ENCODE data around the gene VEZT. TPM values are rescaled to one million over a fixed set of nuclear protein-coding genes. Genes with fewer than 3 reads are reported as not detected.

VEZT gene
- total RNA-seq, 1 experiment from 2014 or later = 77.4 TPM

GRCh38 chr12:95337146-95337545, 119.5 kb downstream of the VEZT start:
- no peaks in the 10 kb centered on the region for H3K27me3 Mint-ChIP-seq (ENCODE audit: insufficient read depth, unreplicated experiment)
- POLR2A ChIA-PET = no interaction called here
- DNase-seq = no peak
- TF ChIP-seq, protein P1, sequence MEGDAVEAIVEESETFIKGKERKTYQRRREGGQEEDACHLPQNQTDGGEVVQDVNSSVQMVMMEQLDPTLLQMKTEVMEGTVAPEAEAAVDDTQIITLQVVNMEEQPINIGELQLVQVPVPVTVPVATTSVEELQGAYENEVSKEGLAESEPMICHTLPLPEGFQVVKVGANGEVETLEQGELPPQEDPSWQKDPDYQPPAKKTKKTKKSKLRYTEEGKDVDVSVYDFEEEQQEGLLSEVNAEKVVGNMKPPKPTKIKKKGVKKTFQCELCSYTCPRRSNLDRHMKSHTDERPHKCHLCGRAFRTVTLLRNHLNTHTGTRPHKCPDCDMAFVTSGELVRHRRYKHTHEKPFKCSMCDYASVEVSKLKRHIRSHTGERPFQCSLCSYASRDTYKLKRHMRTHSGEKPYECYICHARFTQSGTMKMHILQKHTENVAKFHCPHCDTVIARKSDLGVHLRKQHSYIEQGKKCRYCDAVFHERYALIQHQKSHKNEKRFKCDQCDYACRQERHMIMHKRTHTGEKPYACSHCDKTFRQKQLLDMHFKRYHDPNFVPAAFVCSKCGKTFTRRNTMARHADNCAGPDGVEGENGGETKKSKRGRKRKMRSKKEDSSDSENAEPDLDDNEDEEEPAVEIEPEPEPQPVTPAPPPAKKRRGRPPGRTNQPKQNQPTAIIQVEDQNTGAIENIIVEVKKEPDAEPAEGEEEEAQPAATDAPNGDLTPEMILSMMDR (IDR thresholded peaks at IDR 0.05; ENCODE audit: insufficient read depth in 1 of 2, low read depth in 1 of 2, low read length in 1 of 2, severe bottlenecking in 1 of 2, unreplicated experiment in 1 of 2) = no peak
- H3K9me3 ChIP-seq = peaks cover 5% of the 10 kb centered on the region
- H3K4me3 ChIP-seq (ENCODE audit: low read depth, low read length) = no peak overlapping the region
- H3K27me3 ChIP-seq (replicated peaks; ENCODE audit: control insufficient read depth, insufficient read depth, low read length) = no peaks in the 10 kb centered on the region
- peaks cover 4% of the 10 kb centered on the region for H3K36me3 Mint-ChIP-seq (ENCODE audit: insufficient read depth, unreplicated experiment)
- CTCF ChIA-PET = interaction anchor here (0.6 to 1.5 kb wide), 4 partner anchors 88 to 220 kb away, joined by 3 to 9 read pairs (median 4); partner anchors contain the start of genes FGD6 and VEZT
- peaks cover 61% of the 10 kb centered on the region for H3K4me1 ChIP-seq
- intact Hi-C loops (cut with micrococcal nuclease; ENCODE audit: unreplicated experiment) = no loop called here
- BruUV-seq (replicated peaks) = no TSS peak
- H3K36me3 ChIP-seq (ENCODE audit: control insufficient read depth, insufficient read depth, low read length) = no peaks in the 10 kb centered on the region
- peaks cover 31% of the 10 kb centered on the region for H3K4me1 Mint-ChIP-seq (ENCODE audit: low read depth, unreplicated experiment)
- H3K27ac Mint-ChIP-seq (ENCODE audit: unreplicated experiment) = peak overlapping the region; percentile 82
- H3K4me3 Mint-ChIP-seq (ENCODE audit: unreplicated experiment) = no peak overlapping the region
- H3K9me3 Mint-ChIP-seq (ENCODE audit: unreplicated experiment) = peaks cover 20% of the 10 kb centered on the region

- intact Hi-C loops (cut with micrococcal nuclease; ENCODE audit: unreplicated experiment) = no loop called here
- Mint-ChIP-seq H3K27me3 (ENCODE audit: insufficient read depth, unreplicated experiment) (no peaks in the 10 kb centered on the region), H3K4me1 (ENCODE audit: low read depth, unreplicated experiment) (peaks cover 39% of the 10 kb centered on the region), H3K4me3 (ENCODE audit: unreplicated experiment) (no peak overlapping the region), H3K27ac (ENCODE audit: unreplicated experiment) (peak overlapping the region; percentile 21), H3K36me3 (ENCODE audit: insufficient read depth, unreplicated experiment) (peaks cover 4% of the 10 kb centered on the region), H3K9me3 (ENCODE audit: unreplicated experiment) (peaks cover 20% of the 10 kb centered on the region)
- POLR2A ChIA-PET = interaction anchor here (0.5 to 1.4 kb wide), 2 partner anchors 21 to 135 kb away, joined by 3 read pairs; partner anchors contain the start of gene METAP2
- DNase-seq = no peak
- peaks cover 58% of the 10 kb centered on the region for H3K4me1 ChIP-seq
- TF ChIP-seq, protein P1 (IDR thresholded peaks at IDR 0.05; ENCODE audit: insufficient read depth in 1 of 2, low read depth in 1 of 2, low read length in 1 of 2, severe bottlenecking in 1 of 2, unreplicated experiment in 1 of 2) = no peak
- no peak overlapping the region for H3K4me3 ChIP-seq (ENCODE audit: low read depth, low read length)
- BruUV-seq (replicated peaks) = no TSS peak
- H3K9me3 ChIP-seq = peaks cover 5% of the 10 kb centered on the region
- H3K27me3 ChIP-seq (replicated peaks; ENCODE audit: control insufficient read depth, insufficient read depth, low read length) = no peaks in the 10 kb centered on the region
- CTCF ChIA-PET = interaction anchor here (1.4 to 1.6 kb wide), 2 partner anchors 195 to 236 kb away, joined by 5 to 10 read pairs; no protein-coding TSS in a partner anchor
- H3K36me3 ChIP-seq (ENCODE audit: control insufficient read depth, insufficient read depth, low read length) = no peaks in the 10 kb centered on the region
Observed at GRCh38 chr12:95339086-95339788, 121.6 kb downstream of the VEZT start.

DNA sequence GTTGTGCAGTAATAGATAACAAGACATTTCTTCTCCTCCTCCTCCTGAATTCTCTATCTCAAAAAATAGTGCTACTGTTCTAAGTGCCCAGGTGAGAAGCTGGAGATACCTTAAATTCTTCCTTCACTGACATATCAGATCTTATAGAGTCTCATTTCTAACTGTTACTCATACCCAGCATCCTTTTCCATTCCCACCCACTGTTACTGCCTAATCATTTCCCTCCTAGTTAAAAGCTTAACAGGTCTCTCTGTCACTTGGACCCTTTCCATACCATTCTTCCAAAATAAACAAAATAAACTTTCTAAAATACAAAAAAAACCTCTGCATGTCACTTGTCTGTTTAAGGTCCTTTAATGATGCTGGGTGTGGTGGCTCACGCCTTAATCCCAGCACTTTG, 124.4 kb downstream of the VEZT start:
- BruUV-seq (replicated peaks) = no TSS peak
- ChIA-PET CTCF (interaction anchor here (0.6 kb wide), 1 partner anchor 82 kb away, joined by 3 read pairs; no protein-coding TSS in a partner anchor), POLR2A (no interaction called here)
- no peak overlapping the region for H3K4me3 Mint-ChIP-seq (ENCODE audit: unreplicated experiment)
- H3K27me3 Mint-ChIP-seq (ENCODE audit: insufficient read depth, unreplicated experiment) = no peaks in the 10 kb centered on the region
- H3K36me3 Mint-ChIP-seq (ENCODE audit: insufficient read depth, unreplicated experiment) = peaks cover 4% of the 10 kb centered on the region
- H3K4me1 ChIP-seq = peaks cover 41% of the 10 kb centered on the region
- peaks cover 5% of the 10 kb centered on the region for H3K9me3 ChIP-seq
- no peak for DNase-seq
- intact Hi-C loops (cut with micrococcal nuclease; ENCODE audit: unreplicated experiment) = no loop called here
- peak overlapping the region; percentile 84 for H3K27ac Mint-ChIP-seq (ENCODE audit: unreplicated experiment)
- TF ChIP-seq, protein P1 (IDR thresholded peaks at IDR 0.05; ENCODE audit: insufficient read depth in 1 of 2, low read depth in 1 of 2, low read length in 1 of 2, severe bottlenecking in 1 of 2, unreplicated experiment in 1 of 2) = no peak
- H3K36me3 ChIP-seq (ENCODE audit: control insufficient read depth, insufficient read depth, low read length) = no peaks in the 10 kb centered on the region
- H3K27me3 ChIP-seq (replicated peaks; ENCODE audit: control insufficient read depth, insufficient read depth, low read length) = no peaks in the 10 kb centered on the region
- peaks cover 20% of the 10 kb centered on the region for H3K9me3 Mint-ChIP-seq (ENCODE audit: unreplicated experiment)
- no peak overlapping the region for H3K4me3 ChIP-seq (ENCODE audit: low read depth, low read length)
- H3K4me1 Mint-ChIP-seq (ENCODE audit: low read depth, unreplicated experiment) = peaks cover 39% of the 10 kb centered on the region
